Spleen (tissue), 7 donors: ENCODE results near the gene GFPT1.

ENCODE experiments used
- POLR2A ChIP-seq, 3 donors: fragments of 450-650 bp; IDR thresholded peaks; one replicate each; pipeline ENCODE4 v1.5.1; 2017; ENCODE audit warnings: antibody characterized with exemption in 3 of 3, mild to moderate bottlenecking in 1 of 3
- POLR2AphosphoS5 ChIP-seq, 3 donors: sonication (generic); formaldehyde crosslinking; IDR thresholded peaks; one replicate each; pipeline ENCODE4 v1.5.1; 2017; ENCODE audit warnings: antibody characterized with exemption in 3 of 3
- TF ChIP-seq, protein P1 (sequence below), 11 experiments: fragments of 200-600 bp in 7 of 11; fragments of 450-650 bp in 4 of 11; sonication (generic) in 4 of 11; IDR thresholded peaks in 8 of 11; conservative IDR thresholded peaks in 3 of 11; 1 replicate in 7 of 11; 2 replicates in 4 of 11; pipeline versions ENCODE4 v1.4.0 to v1.8.0; 2016 to 2021; ENCODE audit warnings: antibody characterized with exemption in 11 of 11, inconsistent platforms in 4 of 11, mild to moderate bottlenecking in 1 of 11
- donor health status: DM: no; HTN: no; CAD: no; lungs with moderate emphysema.
- donor health status: DM: no; HTN: no; CAD: no.
- donor health status: DM: no; HTN: no; CAD: no.

DNA sequence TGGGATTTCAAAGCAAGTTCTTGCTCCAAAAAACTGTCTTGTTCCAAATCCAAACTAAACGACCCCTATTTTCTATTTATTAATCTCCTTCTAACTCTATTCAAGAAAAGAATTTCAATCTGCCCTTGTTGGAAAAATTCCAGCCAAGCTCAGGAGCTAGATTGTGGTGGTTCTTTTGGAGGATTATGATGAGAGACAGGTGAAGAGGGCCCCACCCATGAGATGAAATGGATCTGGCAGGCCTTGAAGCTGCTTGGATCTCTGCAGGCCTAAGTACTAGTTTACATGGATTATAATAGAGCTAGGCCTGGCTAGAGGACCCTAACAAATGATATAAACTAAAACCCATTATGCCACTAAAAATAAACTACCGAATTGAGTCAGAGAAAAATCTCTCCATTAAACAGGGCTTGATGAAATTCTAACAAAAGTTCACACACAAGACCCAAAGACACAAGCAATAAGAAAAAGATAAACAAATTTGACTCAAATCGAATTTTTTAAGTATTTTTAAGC, 101.6 kb downstream of the GFPT1 start:
- TF ChIP-seq POLR2A (IDR thresholded peaks at IDR 0.05) (no peak), POLR2AphosphoS5 (IDR thresholded peaks at IDR 0.05) (no peak)
- TF ChIP-seq, protein P1, sequence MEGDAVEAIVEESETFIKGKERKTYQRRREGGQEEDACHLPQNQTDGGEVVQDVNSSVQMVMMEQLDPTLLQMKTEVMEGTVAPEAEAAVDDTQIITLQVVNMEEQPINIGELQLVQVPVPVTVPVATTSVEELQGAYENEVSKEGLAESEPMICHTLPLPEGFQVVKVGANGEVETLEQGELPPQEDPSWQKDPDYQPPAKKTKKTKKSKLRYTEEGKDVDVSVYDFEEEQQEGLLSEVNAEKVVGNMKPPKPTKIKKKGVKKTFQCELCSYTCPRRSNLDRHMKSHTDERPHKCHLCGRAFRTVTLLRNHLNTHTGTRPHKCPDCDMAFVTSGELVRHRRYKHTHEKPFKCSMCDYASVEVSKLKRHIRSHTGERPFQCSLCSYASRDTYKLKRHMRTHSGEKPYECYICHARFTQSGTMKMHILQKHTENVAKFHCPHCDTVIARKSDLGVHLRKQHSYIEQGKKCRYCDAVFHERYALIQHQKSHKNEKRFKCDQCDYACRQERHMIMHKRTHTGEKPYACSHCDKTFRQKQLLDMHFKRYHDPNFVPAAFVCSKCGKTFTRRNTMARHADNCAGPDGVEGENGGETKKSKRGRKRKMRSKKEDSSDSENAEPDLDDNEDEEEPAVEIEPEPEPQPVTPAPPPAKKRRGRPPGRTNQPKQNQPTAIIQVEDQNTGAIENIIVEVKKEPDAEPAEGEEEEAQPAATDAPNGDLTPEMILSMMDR (IDR thresholded peaks at IDR 0.05 in 8 of 11, conservative IDR thresholded peaks at IDR 0.05 in 3 of 11) = no peak
